Activated gamma-delta T cell treated with anti-CD3 and anti-CD28 coated beads, Interleukin-2, amount 50 U/mL, for 16 hours (primary cell): Measurements from ENCODE around the gene WWOX.

Experiments
- DNase-seq: peaks from one replicate; pipeline ENCODE4 v3.0.0-alpha.2; 2020; ENCODE audit warnings: low read depth

Gene WWOX

DNA sequence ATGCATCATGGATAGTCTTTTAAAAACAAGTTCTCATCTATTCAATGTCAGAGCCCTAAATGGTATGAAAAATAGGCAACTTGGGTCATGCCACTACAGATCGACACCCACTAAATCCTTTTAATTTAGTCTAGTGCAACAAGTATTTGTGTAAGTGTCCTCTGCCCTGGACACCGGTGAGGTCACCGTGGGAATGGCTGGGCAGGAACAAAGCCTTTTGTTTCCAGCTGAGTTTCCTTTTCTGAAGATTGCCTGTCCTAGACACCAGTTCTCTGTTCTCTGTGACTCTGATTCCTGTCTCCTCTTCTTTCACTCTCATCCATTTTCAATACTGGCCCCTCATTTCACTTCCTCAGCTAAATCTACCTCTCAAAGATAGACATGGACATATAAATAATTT is 1054.6 kb downstream of the WWOX start:
- DNase-seq = no peak

DNA sequence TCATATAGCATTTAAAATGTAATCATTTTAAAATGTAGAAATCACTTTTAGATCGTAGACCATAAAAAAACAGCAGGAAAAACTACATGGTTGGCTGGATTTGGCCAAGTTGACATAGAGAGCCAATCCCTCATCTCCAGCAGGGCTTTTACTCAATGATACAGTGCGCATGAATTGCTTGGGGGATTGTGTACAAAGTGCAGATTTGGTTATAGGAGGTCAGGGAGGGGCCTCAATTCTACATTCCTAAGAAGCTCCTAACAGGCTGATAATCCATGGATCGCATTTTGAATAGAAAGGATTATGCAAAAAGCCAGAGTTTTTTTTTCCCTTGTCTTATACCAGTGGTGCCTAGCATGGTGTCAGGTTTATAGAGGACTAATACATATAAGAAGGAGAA is 1056.0 kb downstream of the WWOX start:
- no peak for DNase-seq

GRCh38 chr16:79155904-79156303 is 1056.5 kb downstream of the WWOX start:
- DNase-seq = no peak

DNA sequence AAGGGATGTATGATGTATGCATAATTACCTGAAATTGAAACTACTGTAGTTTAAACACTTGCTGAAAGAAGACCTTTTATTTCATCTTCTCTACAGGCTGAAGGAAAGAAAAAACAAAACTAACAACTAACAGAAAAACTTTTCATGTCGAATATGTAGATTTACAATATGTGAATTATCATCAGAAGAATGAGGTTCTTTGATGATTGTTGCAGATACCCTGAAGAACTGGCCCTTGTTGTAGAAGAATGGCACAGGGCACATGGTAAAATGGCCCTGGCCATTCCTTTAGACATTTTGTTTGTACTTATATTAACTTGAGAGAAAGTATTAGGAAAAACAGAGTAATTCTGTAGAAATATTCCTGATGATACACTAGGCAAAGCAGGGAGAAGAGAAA is 1057.3 kb downstream of the WWOX start:
- no peak for DNase-seq

GRCh38 chr16:79158337-79158736 is 1058.9 kb downstream of the WWOX start:
- no peak for DNase-seq

DNA sequence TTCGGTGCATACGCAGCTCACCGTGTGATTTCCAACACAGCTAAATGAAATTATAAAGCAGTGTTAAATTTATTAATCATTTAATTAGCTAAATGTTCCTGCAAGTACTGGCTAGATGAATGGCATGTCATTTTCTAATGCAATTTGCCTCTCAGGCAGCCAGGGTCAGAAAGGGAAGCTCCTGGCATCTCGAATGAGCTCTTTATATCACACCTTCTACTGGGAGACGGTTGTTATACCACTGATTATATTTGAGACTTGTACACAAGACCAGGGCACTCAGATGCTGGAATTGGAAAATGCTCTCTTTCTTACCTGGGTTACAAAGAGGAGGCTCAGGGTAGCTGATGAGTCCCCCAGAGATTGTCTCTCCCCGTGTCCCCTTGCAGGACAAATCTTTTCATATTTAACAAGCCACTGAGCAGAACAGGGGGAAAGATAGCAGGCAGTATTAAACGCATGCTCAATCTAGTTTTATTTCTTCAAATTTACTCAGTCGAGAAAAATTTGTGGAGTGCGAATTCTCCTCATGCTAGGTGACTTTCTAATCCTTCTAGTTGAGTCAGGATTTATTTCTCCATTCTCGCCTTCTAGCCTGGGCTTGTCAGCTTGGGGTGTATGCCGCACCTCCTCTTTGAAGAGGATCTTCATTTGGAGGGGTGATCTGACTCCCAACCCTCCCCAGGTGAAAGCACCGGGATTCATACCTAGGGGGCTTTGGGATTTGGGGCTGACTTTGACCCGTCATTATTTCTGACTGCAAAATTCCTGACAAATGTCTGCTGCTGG is 1060.0 kb downstream of the WWOX start:
- DNase-seq = no peak

GRCh38 chr16:79162977-79163376 is 1063.5 kb downstream of the WWOX start:
- no peak for DNase-seq

DNA sequence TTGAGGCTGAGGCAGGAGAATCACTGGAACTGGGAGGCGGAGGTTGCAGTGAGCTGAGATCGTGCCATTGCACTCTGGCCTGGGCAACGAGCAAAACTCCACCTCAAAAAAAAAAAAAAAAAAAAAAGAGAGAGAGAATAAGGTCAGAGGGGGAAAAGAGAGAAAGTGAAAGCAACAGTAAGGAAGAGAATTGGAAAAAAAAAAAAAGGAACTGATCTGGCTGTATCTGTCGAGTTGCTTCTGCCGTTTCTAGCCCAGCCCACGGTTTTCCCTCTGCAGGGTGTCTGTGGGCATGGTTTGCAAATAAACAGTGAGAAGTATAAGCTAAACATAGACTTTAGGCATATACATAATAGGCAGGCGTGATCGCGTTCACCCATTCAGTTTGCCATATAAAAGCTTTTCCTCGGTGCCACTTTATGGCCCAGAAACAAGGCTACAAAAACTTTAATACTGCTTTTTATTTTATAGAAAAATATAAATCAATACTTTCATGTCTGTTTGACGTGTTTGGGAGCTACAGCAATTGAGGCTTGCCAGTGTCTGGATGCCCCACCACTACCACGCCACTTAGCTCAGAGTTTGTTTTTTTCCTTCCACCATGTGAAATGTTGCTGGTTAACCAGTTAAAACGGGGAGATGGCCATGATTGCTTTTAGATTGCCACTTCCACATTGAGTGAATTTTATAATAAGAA is 1064.4 kb downstream of the WWOX start:
- DNase-seq = no peak

DNA sequence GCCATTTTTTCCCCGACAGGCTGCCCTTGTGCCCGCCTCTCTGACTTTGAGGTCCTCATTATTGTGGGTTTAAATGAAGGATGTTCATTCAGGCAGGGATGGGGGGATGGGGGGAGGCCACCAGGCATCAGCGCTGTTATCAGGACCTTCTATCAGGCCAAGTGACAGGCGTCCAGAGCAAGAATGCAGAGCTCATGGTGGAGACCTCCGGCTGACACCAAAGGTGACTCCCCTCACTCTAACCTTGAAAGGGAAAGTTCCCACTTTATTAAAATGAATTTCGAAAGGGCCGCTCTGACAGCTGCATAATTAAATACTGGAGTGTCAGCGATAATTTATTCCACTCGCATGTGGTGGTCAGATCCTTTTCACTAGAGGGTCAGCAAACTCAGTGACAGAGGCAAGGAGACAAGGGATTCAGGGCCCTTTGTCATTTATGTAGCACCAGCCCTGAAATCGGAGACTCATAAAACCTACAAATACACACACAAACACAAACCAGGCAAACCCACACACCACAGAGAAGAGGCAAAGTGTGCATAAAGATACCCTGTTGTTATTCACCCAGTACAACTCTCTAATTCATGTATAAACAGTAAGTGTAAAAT is 1065.0 kb downstream of the WWOX start:
- no peak for DNase-seq

GRCh38 chr16:79165079-79165478 is 1065.6 kb downstream of the WWOX start:
- DNase-seq = no peak

- DNase-seq = no peak
These were observed 1066.1 kb downstream of the WWOX start for GRCh38 chr16:79165506-79165905.

DNA sequence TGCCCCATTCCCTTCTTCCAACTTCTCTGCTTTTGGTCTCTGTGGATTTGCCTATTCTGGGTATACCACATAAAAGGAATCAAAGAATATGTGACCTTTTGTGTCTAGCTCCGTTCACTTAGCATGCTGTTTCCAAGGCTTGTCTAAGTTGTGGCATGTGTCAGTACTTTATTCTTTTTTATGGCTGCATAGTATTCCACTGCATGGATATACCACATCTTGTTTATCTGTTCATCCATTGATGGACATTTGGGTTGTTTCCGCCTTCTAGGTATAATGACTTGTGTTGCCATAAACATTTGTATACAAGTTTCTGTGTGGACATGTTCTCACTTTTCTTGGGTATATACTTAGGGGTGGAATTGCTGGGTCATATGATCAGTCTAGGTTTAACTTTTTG is 1068.4 kb downstream of the WWOX start:
- no peak for DNase-seq

DNA sequence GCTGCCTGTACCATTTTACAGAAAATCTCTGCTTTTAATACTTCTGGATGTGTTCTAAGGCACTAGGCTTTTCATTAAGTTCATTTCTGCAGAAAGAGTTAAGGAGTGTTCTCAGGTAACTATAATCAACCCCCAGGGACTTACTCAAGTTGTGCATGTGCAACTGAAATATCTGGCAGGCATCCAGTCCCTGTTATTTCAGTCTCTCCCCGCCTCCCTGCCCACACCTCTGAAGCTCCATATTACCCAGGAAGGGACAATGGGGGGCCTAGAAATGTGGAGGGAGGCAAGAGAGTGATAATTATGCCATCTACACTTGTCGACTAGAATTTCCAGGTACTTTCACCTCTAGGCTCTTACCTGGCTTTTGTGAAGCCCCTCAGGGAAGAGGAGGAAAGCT is 1068.9 kb downstream of the WWOX start:
- DNase-seq = no peak

- DNase-seq = no peak
These were observed 1069.8 kb downstream of the WWOX start for GRCh38 chr16:79169239-79169638.

GRCh38 chr16:79170555-79171246 is 1071.2 kb downstream of the WWOX start:
- no peak for DNase-seq

DNA sequence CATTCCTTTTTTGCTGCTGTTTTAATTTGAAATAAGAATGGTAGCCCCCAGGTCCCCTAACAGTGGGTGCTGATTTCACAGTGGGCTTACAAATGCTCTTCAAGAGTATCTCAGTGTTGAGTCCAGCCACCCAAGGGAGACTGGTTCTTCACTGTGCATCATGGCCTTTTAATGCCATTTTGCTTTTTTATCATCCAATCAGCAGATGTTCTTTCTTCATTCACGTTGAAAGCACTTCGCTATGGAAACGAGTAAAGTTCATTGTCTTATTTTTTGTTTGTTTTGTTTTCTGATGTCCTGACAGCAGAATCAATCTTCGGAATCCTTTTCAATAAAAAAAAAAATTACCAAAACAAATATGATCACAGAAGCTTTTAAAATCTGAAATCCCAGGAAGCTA is 1072.0 kb downstream of the WWOX start:
- DNase-seq = no peak

- DNase-seq = no peak
These were observed 1072.7 kb downstream of the WWOX start for GRCh38 chr16:79171931-79172705.

DNA sequence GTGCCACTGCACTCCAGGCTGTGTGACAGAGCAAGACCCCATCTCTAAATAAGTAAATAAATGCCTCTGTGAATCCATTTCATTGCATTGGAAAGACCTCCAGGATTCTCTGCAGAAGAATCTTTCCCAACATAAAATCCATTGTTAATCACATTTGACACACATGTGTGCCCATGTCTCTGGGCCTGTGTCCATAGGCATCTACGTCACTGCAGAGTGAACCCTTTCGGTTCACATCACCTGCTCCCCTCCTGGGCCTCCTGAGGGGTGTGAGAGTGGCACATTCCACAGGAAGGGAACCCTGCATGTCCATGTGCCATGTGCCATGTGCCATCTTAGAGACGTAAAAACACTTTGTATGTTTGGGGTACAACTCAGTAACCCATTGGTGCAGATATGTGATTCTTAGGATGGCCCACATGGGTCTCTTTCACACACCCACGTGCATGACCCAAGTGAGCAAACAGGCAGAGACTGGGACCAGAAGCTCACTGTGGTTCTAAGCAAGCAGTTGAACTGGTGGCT is 1073.6 kb downstream of the WWOX start:
- DNase-seq = no peak

DNA sequence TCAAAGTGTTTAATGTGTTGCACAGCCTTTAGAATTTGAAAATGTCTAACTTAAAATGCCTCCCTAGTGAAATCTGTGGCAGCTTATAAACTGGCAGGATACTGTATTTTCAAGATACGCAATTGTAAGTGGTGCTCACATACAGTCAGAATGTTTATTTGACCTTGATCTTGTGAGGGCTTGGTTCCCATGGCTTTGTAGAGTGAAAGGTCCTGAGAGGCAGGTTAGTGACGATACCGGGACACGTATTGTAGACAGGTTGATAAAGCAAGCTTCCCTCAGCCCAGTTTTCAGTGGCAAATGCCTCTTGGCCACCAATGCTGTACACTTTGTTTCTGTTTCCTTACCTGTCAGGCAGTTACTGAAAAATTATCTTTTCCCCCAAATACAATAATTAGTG is 1074.5 kb downstream of the WWOX start:
- DNase-seq = no peak

DNA sequence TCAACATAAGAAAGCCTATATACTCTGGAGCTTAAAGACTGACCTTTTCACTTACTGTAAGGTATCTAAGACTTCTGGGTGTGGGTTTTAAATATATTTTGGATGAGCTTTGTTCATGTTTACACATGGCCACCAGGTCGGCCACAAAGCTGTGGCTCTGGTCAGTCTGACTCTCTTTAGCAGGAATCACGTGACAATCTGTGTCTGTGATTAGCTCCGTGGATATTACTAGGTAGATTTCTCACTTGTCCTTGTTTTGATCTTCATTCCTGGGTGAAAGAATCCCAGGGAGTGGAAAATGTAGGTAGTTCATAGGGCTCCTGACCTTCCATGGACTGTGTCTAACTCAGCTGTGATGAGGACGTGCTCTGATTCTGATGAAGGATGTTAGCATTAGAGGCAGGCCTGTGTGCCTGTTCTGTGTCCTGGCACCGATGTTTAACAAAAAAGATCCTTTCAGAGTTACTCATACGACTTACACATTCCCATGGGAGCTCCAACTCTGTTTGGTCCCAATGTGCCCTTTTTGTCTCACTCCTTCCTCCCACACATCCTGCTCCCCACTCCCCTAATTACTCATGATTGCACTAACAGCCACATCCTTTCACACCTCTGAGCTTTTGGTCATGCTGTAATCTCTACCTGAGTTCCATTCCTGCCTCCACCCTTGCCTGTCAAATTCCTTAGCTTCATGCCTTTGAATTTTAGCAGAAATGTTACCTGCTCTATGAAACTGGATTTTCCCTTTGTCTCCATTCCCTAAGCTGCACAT is 1076.0 kb downstream of the WWOX start:
- no peak for DNase-seq

DNA sequence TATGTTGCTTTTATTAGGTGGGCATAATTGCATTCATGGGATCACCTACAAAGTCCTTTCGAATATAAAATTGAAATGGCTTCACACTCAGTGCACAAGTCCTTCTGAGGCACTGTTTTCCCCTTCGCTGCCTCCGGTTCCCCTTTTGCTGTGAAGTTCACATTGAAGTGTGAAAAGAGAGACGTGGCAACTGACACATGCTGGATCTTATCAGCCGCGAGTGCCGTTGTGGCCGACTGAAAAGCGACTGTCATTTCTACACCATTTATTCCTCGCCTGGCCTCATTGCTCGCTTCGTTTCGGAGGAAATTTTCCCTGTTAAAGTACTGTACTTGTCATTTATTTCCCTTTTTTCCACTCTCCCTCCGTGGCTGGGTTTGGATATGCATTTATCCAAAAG is 1077.6 kb downstream of the WWOX start:
- no peak for DNase-seq
